CD4-positive, alpha-beta memory T cell (primary cell): ENCODE results near the gene GPR89A. TPM values are rescaled to one million over a fixed set of nuclear protein-coding genes. Genes with fewer than 3 reads are reported as not detected.
"Not testable (repeated sequence)": the region's sequence is repeated elsewhere in the genome, so short reads cannot be mapped to it uniquely, and the experiment has no call there.

ENCODE experiments used
- CTCF ChIA-PET: fragments of 350-600 bp; sonication (Branson Sonifier 250); formaldehyde crosslinking; loops from one replicate; lab custom pipeline; 2021; ENCODE audit warnings: inconsistent platforms; ENCODE audit not compliant: partially characterized antibody; lab: Charles Lee
- POLR2A ChIA-PET: fragments of 350-600 bp; sonication (Branson Sonifier 250); formaldehyde crosslinking; loops from one replicate; lab custom pipeline; 2021; ENCODE audit not compliant: partially characterized antibody; lab: Charles Lee
- DNase-seq, 5 donors: peaks; one replicate each; pipeline versions ENCODE4 v3.0.0 to v3.0.0-alpha.2; 2020 to 2022; ENCODE audit warnings: mixed read lengths in 1 of 5
- H3K27ac ChIP-seq: one replicate; pipeline ENCODE4 v1.7.0; 2013; ENCODE audit warnings: low read depth, low read length
- H3K27me3 ChIP-seq: 2 replicates; pipeline ENCODE4 v1.7.0; 2013; ENCODE audit warnings: mild to moderate bottlenecking, low read length, moderate library complexity; ENCODE audit not compliant: insufficient read depth
- H3K36me3 ChIP-seq: 2 replicates; pipeline ENCODE4 v1.7.0; 2013; ENCODE audit warnings: mild to moderate bottlenecking, low read length, moderate library complexity; ENCODE audit not compliant: insufficient read depth
- H3K4me1 ChIP-seq: 2 replicates; pipeline ENCODE4 v1.7.0; 2013; ENCODE audit warnings: mild to moderate bottlenecking, low read length, moderate library complexity; ENCODE audit not compliant: insufficient read depth
- H3K4me3 ChIP-seq, 2 donors: one replicate each; pipeline ENCODE4 v1.7.0; 2013; ENCODE audit warnings: low read length in 2 of 2, mild to moderate bottlenecking in 1 of 2
- H3K9me3 ChIP-seq, 2 donors: one replicate each; pipeline ENCODE4 v1.7.0; 2013; ENCODE audit warnings: low read length in 2 of 2, control low read depth in 1 of 2; ENCODE audit not compliant: control insufficient read depth in 1 of 2
- H3K27ac Mint-ChIP-seq, 7 donors: one replicate each; pipeline ENCODE4 v1.8.0; 2020 to 2021; ENCODE audit warnings: mixed read lengths in 7 of 7, mild to moderate bottlenecking in 6 of 7, inconsistent platforms in 3 of 7, moderate library complexity in 3 of 7
- H3K27me3 Mint-ChIP-seq, 2 donors: one replicate each; pipeline ENCODE4 v1.8.0; 2020 to 2021; ENCODE audit warnings: mixed read lengths in 2 of 2
- H3K36me3 Mint-ChIP-seq, 2 donors: one replicate each; pipeline ENCODE4 v1.8.0; 2020 to 2021; ENCODE audit warnings: mixed read lengths in 2 of 2, inconsistent platforms in 1 of 2, mild to moderate bottlenecking in 1 of 2
- H3K4me1 Mint-ChIP-seq, 4 donors: one replicate each; pipeline ENCODE4 v1.8.0; 2020 to 2021; ENCODE audit warnings: mixed read lengths in 4 of 4, mild to moderate bottlenecking in 1 of 4
- H3K4me3 Mint-ChIP-seq, 8 donors: one replicate each; pipeline ENCODE4 v1.8.0; 2020 to 2021; ENCODE audit warnings: mixed read lengths in 8 of 8, mild to moderate bottlenecking in 7 of 8, moderate library complexity in 6 of 8, inconsistent platforms in 3 of 8
- H3K9me3 Mint-ChIP-seq, 8 donors: one replicate each; pipeline ENCODE4 v1.8.0; 2020 to 2021; ENCODE audit warnings: mixed read lengths in 8 of 8, mild to moderate bottlenecking in 5 of 8, inconsistent platforms in 3 of 8, moderate library complexity in 1 of 8
- intact Hi-C: fragments of 100-400 bp; cut with micrococcal nuclease; formaldehyde crosslinking; loops from one replicate; pipeline ENCODE4 v1.15.1; 2023
- polyA plus RNA-seq, 2 donors: library from polyadenylated mRNA; unstranded; fragments of 300-500 nt; fragmentation: Illumina TruSeq; gene quantifications; one replicate each; pipeline ENCODE4 v1.2.3, GENCODE V29; 2021
- total RNA-seq, 2 experiments: library from RNA; stranded (reverse); gene quantifications; one replicate each; pipeline ENCODE4 v1.2.3, GENCODE V29; 2021

The GPR89A gene
- total RNA-seq (10 to 100 TPM; 30.0 to 32.8 TPM), polyA plus RNA-seq (10 to 100 TPM; 20.4 to 21.2 TPM)

DNA sequence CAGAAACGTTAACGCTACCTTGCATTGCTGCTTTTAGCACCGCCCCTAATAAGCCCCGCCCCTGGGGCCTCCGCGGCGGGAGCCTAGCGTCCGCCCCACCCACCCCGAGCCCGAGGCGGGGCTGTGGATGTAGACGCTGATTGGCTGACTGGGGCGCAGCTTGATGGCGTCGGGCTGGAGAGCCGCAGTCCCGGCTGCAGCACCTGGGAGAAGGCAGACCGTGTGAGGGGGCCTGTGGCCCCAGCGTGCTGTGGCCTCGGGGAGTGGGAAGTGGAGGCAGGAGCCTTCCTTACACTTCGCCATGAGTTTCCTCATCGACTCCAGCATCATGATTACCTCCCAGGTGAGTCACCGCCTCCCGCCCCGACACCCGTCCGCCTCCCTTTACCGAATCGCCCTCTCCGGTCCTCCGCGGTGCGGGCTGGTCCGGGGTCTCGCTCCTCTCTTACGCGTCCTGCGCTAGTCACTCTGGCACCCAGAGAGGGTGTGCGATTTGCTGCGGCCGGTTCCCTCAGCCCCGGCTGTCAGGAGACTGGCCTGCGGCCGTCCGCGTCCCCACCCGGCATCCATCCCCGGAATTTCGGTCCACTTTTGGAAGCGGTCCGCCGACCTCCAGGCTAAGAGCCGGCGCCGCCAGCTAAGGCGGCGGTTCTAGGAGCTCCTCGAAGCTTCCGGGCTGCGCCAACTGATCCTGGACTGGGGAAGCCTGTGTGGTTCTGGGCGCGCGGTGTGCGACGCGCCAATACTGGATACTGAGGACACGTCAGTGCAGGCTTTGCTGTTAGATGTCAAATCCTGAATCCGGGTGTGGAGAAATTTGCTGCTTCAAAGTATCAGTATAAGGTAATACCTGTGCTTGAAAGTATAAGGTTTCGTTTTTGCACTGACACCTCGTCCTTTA lies at the start of gene GPR89A:
Gene GPR89A (plus strand): TSS at position 156 of the 901 bp plus-strand sequence. CDS start 146 bp downstream, at position 302.
- H3K9me3 Mint-ChIP-seq, H3K9me3 ChIP-seq, CTCF ChIA-PET, H3K4me1 ChIP-seq, H3K36me3 ChIP-seq, intact Hi-C loops, H3K27me3 Mint-ChIP-seq, POLR2A ChIA-PET, H3K36me3 Mint-ChIP-seq, H3K27me3 ChIP-seq: not testable (repeated sequence)
- Histone ChIP-seq H3K27ac (peak within 1 kb of the TSS; percentile 66), H3K4me3 (peak within 1 kb of the TSS; percentile 47 to 75)
- Mint-ChIP-seq H3K4me1 (peaks cover 14 to 30% (median 21%) of the 10 kb centered on the region in 4 donors), H3K4me3 (peak within 1 kb of the TSS; percentile 84 to 92 (median 90)), H3K27ac (peak within 1 kb of the TSS; percentile 55 to 92 (median 86))
- peak; percentile 94 to 95 (median 95) for DNase-seq

DNA sequence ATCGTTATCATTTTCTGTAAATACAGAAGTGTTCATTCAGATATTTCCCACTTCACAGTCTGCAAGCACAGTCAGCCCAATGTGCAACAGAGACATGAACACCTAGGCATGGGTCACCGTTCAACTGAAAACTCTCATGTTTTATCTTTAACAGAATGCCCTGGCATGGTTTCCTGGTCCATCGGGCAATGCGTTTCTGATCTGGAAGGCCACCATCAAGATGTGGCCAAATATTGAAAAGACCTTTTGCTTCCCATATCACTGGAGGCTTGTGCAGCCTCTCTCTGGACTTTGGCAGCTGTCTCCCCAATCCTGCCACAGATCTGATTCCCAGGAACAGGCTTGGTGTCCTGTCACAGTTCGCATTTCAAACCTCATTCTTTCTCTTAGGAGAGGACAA lies 21.0 kb upstream of the GPR89A start:
- H3K27me3 ChIP-seq, H3K9me3 Mint-ChIP-seq, H3K4me3 Mint-ChIP-seq, H3K27me3 Mint-ChIP-seq, intact Hi-C loops, H3K9me3 ChIP-seq, H3K4me3 ChIP-seq, H3K36me3 ChIP-seq, H3K27ac Mint-ChIP-seq, H3K27ac ChIP-seq, CTCF ChIA-PET, H3K4me1 ChIP-seq, H3K36me3 Mint-ChIP-seq, POLR2A ChIA-PET, H3K4me1 Mint-ChIP-seq, DNase-seq: not testable (repeated sequence)

DNA sequence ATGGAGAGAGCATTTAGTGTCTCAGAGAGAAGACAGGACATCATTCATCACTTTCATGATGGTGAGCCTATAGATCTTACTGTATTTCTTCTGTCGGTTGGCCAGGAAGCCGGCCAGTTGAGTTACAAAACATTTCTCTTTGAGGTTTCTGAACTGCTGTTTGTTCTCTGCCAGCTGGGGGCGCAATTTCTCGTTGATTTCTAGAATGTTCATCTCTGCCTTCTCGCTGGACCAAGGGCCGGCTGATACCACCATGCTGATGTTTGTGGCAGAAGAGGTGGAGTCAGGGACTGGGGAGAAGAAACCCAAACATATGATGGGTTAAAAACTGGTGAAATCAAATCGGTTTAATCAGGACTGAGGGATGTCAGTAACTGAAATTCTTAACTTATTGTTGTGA lies 17.0 kb upstream of the GPR89A start:
- H3K36me3 ChIP-seq, H3K4me3 Mint-ChIP-seq, H3K9me3 Mint-ChIP-seq, H3K27me3 ChIP-seq, CTCF ChIA-PET, H3K27ac ChIP-seq, H3K9me3 ChIP-seq, H3K4me3 ChIP-seq, H3K36me3 Mint-ChIP-seq, H3K4me1 ChIP-seq, H3K27me3 Mint-ChIP-seq, intact Hi-C loops, H3K4me1 Mint-ChIP-seq, H3K27ac Mint-ChIP-seq, POLR2A ChIA-PET: not testable (repeated sequence)
- peak in 4 of 5 donors; percentile 18 to 36 (median 27) for DNase-seq

DNA sequence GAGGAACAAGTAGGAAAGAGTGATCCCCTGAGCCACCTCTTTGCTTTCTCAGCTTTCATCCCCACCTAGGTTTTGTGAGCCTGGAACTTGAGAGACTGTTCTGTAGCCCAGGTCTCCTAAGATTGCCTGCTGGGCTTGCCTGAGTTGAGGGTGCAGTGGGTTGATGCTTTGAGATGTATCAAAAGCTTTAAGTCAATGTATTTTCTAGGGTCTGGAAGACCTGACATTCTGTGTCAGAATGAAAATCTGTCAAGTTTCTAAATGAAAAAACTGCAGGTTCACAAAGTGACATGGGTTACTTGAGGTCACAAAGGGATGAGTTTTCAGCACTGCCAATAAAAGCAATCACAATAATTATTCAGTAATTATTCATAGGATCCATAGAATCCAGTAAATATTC lies 15.4 kb upstream of the GPR89A start:
- POLR2A ChIA-PET, H3K36me3 Mint-ChIP-seq, intact Hi-C loops, H3K9me3 Mint-ChIP-seq, H3K4me1 Mint-ChIP-seq, DNase-seq, H3K27me3 ChIP-seq, H3K36me3 ChIP-seq, H3K9me3 ChIP-seq, H3K4me3 Mint-ChIP-seq, H3K27me3 Mint-ChIP-seq, H3K27ac Mint-ChIP-seq, H3K27ac ChIP-seq, H3K4me3 ChIP-seq, H3K4me1 ChIP-seq: not testable (repeated sequence)
- CTCF ChIA-PET = interaction anchor here (1.1 kb wide), 1 partner anchor 128 kb away, joined by 3 read pairs; no protein-coding TSS in a partner anchor

DNA sequence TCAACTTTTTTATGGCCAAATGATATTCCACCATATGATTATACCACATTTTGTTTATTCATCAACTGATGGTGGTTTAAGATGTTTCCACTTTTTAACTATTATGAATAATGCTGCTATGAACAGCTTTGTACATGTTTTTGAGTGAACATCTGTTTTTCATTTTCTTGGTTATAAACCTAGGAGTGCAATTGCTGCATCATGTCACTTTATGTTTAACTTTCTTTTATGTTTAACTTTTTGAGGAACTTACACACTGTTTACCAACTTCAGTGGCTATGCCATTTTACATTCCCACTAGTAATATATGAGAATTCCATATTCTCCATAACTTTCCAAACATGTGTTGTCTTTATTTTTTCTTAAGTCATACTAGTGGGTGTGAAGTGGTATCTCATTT lies 12.4 kb upstream of the GPR89A start:
- intact Hi-C loops, H3K36me3 Mint-ChIP-seq, H3K9me3 ChIP-seq, CTCF ChIA-PET, H3K4me1 ChIP-seq, H3K36me3 ChIP-seq, H3K27me3 Mint-ChIP-seq, DNase-seq, POLR2A ChIA-PET, H3K27ac Mint-ChIP-seq, H3K9me3 Mint-ChIP-seq, H3K4me1 Mint-ChIP-seq, H3K4me3 Mint-ChIP-seq, H3K4me3 ChIP-seq, H3K27ac ChIP-seq, H3K27me3 ChIP-seq: not testable (repeated sequence)

DNA sequence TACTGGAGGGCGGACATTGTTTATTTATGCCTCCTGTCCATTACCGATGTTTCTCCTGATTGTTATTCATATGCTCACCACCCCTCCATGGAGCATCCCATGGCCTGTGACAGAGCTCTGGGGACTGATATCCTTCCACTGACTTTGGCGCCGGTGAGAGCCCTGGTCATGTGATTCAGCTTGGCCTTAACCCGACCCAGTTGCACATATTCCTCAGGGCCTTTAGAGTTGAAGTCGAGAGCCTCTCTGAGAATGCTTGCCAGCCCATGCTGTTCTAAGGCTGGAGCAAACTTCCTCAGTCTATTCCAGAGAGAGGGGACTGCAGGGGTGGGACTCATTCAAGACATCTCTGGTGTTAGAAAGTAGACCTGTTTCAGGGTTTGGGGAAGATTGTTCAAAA lies 11.6 kb upstream of the GPR89A start:
- DNase-seq, H3K9me3 ChIP-seq, H3K27ac Mint-ChIP-seq, H3K4me1 Mint-ChIP-seq, H3K27me3 Mint-ChIP-seq, CTCF ChIA-PET, H3K4me3 Mint-ChIP-seq, POLR2A ChIA-PET, H3K9me3 Mint-ChIP-seq, H3K27me3 ChIP-seq, intact Hi-C loops, H3K4me3 ChIP-seq, H3K36me3 ChIP-seq, H3K27ac ChIP-seq, H3K36me3 Mint-ChIP-seq, H3K4me1 ChIP-seq: not testable (repeated sequence)

DNA sequence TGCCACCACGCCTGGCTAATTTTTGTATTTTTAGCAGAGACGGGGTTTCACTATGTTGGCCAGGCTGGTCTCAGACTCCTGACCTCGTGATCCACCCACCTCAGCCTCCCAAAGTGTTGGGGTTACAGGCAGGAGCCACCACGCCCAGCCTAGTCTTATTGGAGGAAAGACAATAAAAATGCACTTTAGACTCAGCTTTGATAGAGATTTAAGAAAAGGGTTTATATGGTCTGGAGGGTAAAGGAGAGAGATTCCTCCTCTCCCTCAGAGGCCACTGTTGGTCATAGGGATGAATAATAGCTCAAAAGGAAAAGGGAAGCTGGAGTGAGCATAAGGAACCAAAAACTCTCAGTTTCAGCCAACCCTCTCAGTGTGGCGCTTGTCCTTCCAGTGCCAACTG lies 8.4 kb upstream of the GPR89A start:
- CTCF ChIA-PET, intact Hi-C loops: not testable (repeated sequence)

More for the DNA sequence above, 8.4 kb upstream of the GPR89A start:
- H3K36me3 Mint-ChIP-seq, H3K36me3 ChIP-seq, H3K4me3 ChIP-seq, H3K4me1 Mint-ChIP-seq, H3K27me3 Mint-ChIP-seq, H3K27me3 ChIP-seq, H3K9me3 Mint-ChIP-seq, H3K27ac ChIP-seq, H3K4me3 Mint-ChIP-seq, DNase-seq, H3K4me1 ChIP-seq, POLR2A ChIA-PET, H3K9me3 ChIP-seq, H3K27ac Mint-ChIP-seq: not testable (repeated sequence)
